GM19351 (cell line): ENCODE measurements around the gene TNFAIP3.

Experiments
- ATAC-seq: cut with Tn5 transposase; IDR thresholded peaks from one replicate; pipeline ENCODE4 v1.9.1; 2021; ENCODE audit warnings: mild to moderate bottlenecking, moderate library complexity; ENCODE audit not compliant: unreplicated experiment

TNFAIP3 gene

GRCh38 chr6:137862419-137863090, 4.5 kb upstream of the TNFAIP3 start:
- no peak for ATAC-seq

- ATAC-seq = no peak
These were observed 3.8 kb upstream of the TNFAIP3 start for GRCh38 chr6:137863091-137863797.

DNA sequence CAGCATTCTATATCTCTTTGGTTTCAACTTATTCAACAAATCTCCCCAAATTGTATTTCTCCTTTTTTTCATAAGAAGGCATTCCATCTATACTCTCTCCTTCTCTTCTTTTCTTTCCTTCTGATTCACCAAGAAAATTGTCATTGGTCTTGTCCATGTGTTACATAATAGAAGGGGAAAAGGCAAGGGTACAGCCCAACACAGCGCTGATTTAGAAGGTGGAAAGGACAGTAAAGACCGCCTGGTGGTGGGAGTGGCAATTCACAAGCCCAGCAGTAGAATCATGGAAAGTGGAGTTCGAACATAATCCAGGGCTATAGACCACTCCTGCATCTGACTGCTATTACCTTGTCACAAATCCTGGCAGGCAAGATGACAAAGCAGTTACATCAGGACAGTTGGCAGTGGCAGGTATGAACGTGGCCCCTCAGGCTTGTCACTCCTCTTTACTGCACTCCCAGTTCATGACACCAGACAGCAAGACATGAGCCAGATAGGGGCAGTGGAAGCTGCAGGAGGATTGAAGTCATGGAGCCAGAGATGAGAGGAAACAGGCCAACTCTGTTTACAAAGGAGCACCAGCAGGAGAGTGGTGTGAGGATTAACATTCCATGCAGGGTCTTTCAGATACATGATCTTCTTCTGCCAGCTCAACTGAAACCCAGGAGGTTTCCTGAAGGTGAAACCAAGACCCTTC, 2.1 kb upstream of the TNFAIP3 start:
- no peak for ATAC-seq

DNA sequence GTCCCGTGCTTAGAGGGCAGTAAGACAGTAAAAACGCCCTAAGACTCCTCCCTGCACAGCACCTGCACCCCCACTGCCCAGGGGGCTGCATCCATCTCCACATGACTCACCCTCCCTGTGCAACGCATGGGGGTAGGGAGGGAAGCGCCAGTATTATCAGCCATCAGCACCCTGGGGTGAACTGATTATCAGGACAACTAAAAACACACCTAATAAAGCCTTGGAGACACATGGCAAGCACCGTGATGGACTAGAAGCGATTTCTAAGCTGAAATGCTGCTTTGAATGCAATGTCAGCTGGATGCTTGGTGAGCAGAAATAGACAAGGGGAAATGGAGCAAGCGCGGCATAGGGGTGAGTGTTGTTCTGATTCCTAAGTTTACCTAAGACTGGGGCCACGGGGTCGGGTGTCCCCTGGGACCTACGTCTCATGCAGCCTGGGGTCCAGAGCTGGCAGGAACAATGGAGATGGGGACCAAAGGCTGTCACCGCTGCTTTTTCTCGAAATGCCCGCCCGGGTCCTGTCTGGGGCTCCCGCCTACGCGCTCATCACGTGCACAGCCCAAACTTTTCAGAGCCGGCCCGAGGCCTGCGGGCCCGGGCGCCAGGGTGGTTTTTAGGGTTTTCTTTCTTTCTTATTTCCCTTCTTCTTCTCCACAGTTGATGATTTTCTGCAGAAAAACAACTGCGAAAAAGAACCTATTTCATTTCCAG, 702 bp upstream of the TNFAIP3 start:
- ATAC-seq = peak; percentile 26

DNA sequence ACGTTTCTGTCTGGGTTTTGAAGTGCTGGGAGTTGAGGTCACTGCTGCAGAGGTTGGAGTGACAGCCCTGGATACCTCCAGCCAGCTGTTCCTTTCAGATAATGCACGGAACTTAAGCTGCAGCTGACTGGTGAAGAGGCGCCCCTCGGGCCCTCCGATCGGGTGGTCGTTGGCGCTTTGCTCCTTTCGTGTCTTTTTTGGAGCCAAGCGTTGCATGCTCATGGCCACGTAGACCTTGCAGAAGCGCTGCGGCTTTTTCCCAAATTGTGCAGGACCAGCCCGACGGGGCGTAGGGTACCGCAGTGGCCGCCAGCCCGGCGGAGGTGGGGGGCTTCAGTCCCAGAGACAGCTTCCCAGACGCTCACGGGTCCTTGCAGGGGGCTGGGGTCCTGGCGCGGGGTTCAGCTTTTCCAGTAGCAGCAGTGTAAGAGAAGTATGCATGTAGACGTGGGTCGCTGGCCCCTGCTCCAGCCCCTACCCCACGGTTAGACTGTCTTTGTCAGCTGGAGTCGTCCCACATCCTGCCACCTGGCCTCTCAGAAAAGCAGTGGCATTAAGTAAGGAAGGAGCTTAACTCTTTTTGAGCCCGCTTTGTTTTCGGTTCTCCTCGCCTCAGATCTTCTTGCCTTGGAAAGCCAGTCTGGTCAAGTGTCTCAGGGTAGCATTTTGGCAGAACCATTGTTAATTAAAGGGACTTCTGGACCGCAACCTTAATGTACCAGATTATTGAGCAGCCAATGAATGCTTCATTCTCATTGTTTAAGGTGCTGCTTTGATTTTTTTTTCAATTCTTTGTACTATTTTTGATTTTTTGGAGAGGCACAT, 838 bp downstream of the TNFAIP3 start:
- ATAC-seq = no peak

GRCh38 chr6:137868721-137869548, 1.9 kb downstream of the TNFAIP3 start:
- ATAC-seq = no peak

DNA sequence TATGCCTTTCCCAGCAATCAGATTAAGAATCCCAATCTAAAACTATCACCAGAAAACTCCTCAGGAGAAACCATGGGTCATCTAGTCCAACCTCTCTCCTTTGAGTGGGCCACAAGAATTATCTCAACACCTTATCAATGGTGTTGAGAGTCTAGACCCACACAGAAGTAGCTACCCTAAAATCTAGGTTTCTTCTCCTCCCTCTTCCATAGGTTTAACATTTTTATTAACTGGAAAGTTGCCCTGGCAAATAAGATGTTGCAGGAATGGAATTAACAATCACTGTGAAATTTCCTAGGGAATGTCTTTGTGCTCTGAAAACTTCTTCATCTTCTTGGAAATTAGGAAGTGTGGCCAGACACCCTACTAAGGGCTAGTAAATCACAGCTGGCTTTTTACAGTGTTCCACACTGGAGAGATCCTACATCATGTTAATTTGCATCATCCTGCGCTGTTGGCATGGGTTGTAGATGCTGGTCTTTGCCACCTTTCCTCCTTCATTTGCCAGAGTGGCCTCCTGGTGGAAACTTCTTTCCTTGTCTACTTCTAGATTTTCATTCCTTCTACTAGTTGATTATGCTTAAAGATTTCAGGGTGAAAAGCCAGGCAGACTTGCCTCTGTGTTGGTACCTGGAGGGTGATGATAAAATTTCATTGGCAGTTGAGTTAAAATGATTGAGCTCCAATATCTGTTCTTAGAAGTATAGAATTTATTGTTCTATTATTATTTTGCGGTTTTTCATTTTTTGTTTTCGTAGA, 2.7 kb downstream of the TNFAIP3 start:
- ATAC-seq = no peak

- no peak for ATAC-seq
These were observed 3.2 kb downstream of the TNFAIP3 start for GRCh38 chr6:137870308-137870644.

DNA sequence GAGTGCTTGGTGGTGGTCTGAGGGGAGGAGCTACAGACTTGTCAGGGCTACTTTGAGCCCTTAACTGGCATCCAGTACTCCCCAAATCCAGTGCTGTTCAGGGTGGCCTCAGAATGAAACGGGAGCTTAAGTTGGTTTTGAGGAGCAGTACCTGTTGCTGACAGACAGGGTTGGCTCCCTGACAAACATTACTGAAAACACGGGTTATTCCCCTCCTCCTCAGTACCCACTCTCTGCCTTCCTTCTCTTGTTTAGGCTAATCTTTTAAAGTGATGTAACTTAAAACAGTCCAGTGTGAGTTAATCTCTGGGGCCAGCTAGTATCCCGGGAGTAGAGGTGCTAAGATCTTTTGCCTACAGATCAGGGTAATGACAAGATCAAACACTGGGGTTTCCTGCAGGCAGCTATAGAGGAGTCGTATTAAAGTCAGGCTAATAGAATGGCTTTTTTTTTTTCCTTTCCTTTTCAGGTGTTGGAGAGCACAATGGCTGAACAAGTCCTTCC, 3.7 kb downstream of the TNFAIP3 start:
- peak; percentile 28 for ATAC-seq

DNA sequence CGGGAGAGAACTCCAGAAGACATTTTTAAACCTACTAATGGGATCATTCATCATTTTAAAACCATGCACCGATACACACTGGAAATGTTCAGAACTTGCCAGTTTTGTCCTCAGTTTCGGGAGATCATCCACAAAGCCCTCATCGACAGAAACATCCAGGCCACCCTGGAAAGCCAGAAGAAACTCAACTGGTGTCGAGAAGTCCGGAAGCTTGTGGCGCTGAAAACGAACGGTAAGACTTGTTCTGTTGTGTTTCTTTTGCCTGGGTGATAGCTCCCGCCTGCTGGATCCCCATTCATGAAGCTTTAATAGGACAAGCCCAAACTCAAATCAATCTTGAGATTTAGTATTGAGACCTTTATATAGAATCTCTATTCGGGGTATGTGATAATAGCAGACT, 4.2 kb downstream of the TNFAIP3 start:
- no peak for ATAC-seq

- no peak for ATAC-seq
These were observed 4.9 kb downstream of the TNFAIP3 start for GRCh38 chr6:137871831-137872454.

GRCh38 chr6:137872581-137873115, 5.6 kb downstream of the TNFAIP3 start:
- ATAC-seq = no peak

- peak; percentile 46 for ATAC-seq
These were observed 6.3 kb downstream of the TNFAIP3 start for GRCh38 chr6:137873273-137873762.

GRCh38 chr6:137874204-137875057, 7.4 kb downstream of the TNFAIP3 start:
- ATAC-seq = no peak

- no peak for ATAC-seq
These were observed 8.0 kb downstream of the TNFAIP3 start for GRCh38 chr6:137875058-137875520.

GRCh38 chr6:137875606-137876005, 8.5 kb downstream of the TNFAIP3 start:
- no peak for ATAC-seq

DNA sequence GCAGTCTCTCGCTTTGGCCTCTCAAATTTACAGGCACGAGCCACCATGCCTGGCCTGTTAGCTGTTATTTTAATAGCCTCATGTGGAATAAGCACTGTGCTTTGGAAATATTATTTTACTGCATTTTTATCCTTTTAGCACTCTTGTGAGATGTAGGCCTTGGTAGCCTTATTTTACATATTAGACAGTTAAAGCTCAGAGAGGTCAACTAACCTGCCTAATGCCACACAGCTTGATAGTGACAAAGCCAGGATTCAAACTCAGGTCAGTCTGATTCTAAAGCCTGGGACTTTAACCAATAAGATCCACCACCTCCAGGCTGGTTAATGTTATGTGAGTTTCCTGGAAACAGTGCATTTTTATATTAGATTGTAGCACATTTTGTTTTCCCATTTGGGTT, 9.5 kb downstream of the TNFAIP3 start:
- ATAC-seq = no peak
